SJCRH30 (cell line): ENCODE results near the gene PDCL3. TPM values are rescaled to one million over a fixed set of nuclear protein-coding genes. Genes with fewer than 3 reads are reported as not detected.

Experiments used
- DNase-seq, 2 experiments: peaks; one replicate each; pipeline ENCODE4 v3.0.0-alpha.2; 2015 to 2020
- H3K27ac ChIP-seq: fragments of 250-450 bp; sonication (Bioruptor Pico); 2 replicates; pipeline ENCODE4 v1.5.1; 2020; ENCODE audit warnings: mild to moderate bottlenecking, moderate library complexity
- H3K27me3 ChIP-seq: fragments of 250-450 bp; sonication (Bioruptor Pico); 2 replicates; pipeline ENCODE4 v1.5.1; 2020; ENCODE audit warnings: mild to moderate bottlenecking, moderate library complexity
- H3K36me3 ChIP-seq: fragments of 250-450 bp; sonication (Bioruptor Pico); 2 replicates; pipeline ENCODE4 v1.5.1; 2020; ENCODE audit warnings: mild to moderate bottlenecking, moderate library complexity
- H3K4me1 ChIP-seq: fragments of 250-450 bp; sonication (Bioruptor Pico); 2 replicates; pipeline ENCODE4 v1.5.1; 2020; ENCODE audit warnings: mild to moderate bottlenecking, moderate library complexity
- H3K4me3 ChIP-seq: fragments of 250-450 bp; sonication (Bioruptor Pico); 2 replicates; pipeline ENCODE4 v1.5.1; 2020; ENCODE audit warnings: mild to moderate bottlenecking, moderate library complexity
- H3K9me3 ChIP-seq: fragments of 250-450 bp; sonication (Bioruptor Pico); replicated peaks from 2 replicates; pipeline ENCODE4 v1.5.1; 2020; ENCODE audit warnings: mild to moderate bottlenecking, moderate library complexity
- total RNA-seq: library from RNA; depleted of rRNA; stranded (reverse); fragments of >200 nt; shearing (Covaris generic); gene quantifications from 2 replicates; pipeline ENCODE4 v1.2.3, GENCODE V29; 2014

Gene PDCL3
- total RNA-seq, 1 experiment from 2014 or later, result 22.4 TPM

GRCh38 chr2:100613719-100614118 lies 50.9 kb downstream of the PDCL3 start:
- Histone ChIP-seq H3K9me3 (no peaks in the 10 kb centered on the region), H3K4me1 (no peaks in the 10 kb centered on the region), H3K27ac (no peak overlapping the region), H3K27me3 (peaks cover 17% of the 10 kb centered on the region), H3K4me3 (no peak overlapping the region), H3K36me3 (no peaks in the 10 kb centered on the region)
- no peak for DNase-seq

- DNase-seq, result no peak
- Histone ChIP-seq H3K27me3 (peaks cover 17% of the 10 kb centered on the region), H3K27ac (no peak overlapping the region), H3K4me1 (no peaks in the 10 kb centered on the region), H3K36me3 (no peaks in the 10 kb centered on the region), H3K9me3 (no peaks in the 10 kb centered on the region), H3K4me3 (no peak overlapping the region)
Observed at GRCh38 chr2:100614455-100615000, 51.7 kb downstream of the PDCL3 start.

- Histone ChIP-seq H3K27ac (no peak overlapping the region), H3K4me1 (no peaks in the 10 kb centered on the region), H3K9me3 (no peaks in the 10 kb centered on the region), H3K36me3 (no peaks in the 10 kb centered on the region), H3K4me3 (no peak overlapping the region), H3K27me3 (peaks cover 15% of the 10 kb centered on the region)
- no peak for DNase-seq
Observed at GRCh38 chr2:100615471-100615870, 52.7 kb downstream of the PDCL3 start.

GRCh38 chr2:100615886-100616285 lies 53.1 kb downstream of the PDCL3 start:
- Histone ChIP-seq H3K36me3 (no peaks in the 10 kb centered on the region), H3K9me3 (no peaks in the 10 kb centered on the region), H3K4me1 (no peaks in the 10 kb centered on the region), H3K4me3 (no peak overlapping the region), H3K27me3 (peaks cover 15% of the 10 kb centered on the region), H3K27ac (no peak overlapping the region)
- DNase-seq, result no peak

GRCh38 chr2:100616841-100617390 lies 54.1 kb downstream of the PDCL3 start:
- Histone ChIP-seq H3K9me3 (no peaks in the 10 kb centered on the region), H3K27ac (no peak overlapping the region), H3K4me3 (no peak overlapping the region), H3K36me3 (no peaks in the 10 kb centered on the region), H3K27me3 (peaks cover 5% of the 10 kb centered on the region; the same call in 1 of the 2 replicates), H3K4me1 (no peaks in the 10 kb centered on the region)
- no peak for DNase-seq

GRCh38 chr2:100619951-100620350 lies 57.2 kb downstream of the PDCL3 start:
- Histone ChIP-seq H3K4me3 (no peak overlapping the region), H3K9me3 (no peaks in the 10 kb centered on the region), H3K4me1 (no peaks in the 10 kb centered on the region), H3K27ac (no peak overlapping the region), H3K36me3 (no peaks in the 10 kb centered on the region), H3K27me3 (no peaks in the 10 kb centered on the region)
- no peak for DNase-seq

GRCh38 chr2:100620481-100620880 lies 57.7 kb downstream of the PDCL3 start:
- no peaks in the 10 kb centered on the region for H3K27me3 ChIP-seq
- H3K4me1 ChIP-seq, result no peaks in the 10 kb centered on the region
- H3K36me3 ChIP-seq, result no peaks in the 10 kb centered on the region
- no peak for DNase-seq
- H3K9me3 ChIP-seq, result no peaks in the 10 kb centered on the region
- H3K4me3 ChIP-seq, result no peak overlapping the region
- no peak overlapping the region for H3K27ac ChIP-seq

- Histone ChIP-seq H3K9me3 (no peaks in the 10 kb centered on the region), H3K27ac (no peak overlapping the region), H3K4me3 (no peak overlapping the region), H3K4me1 (no peaks in the 10 kb centered on the region), H3K27me3 (peaks cover 4% of the 10 kb centered on the region; the same call in 1 of the 2 replicates), H3K36me3 (no peaks in the 10 kb centered on the region)
- DNase-seq, result peak in 1 of 2 experiments; percentile 13
Observed at GRCh38 chr2:100621371-100621951, 58.7 kb downstream of the PDCL3 start.

GRCh38 chr2:100623033-100623715 lies 60.4 kb downstream of the PDCL3 start:
- Histone ChIP-seq H3K27ac (no peak overlapping the region), H3K4me1 (no peaks in the 10 kb centered on the region), H3K9me3 (no peaks in the 10 kb centered on the region), H3K27me3 (peaks cover 4% of the 10 kb centered on the region; the same call in 1 of the 2 replicates), H3K4me3 (no peak overlapping the region), H3K36me3 (no peaks in the 10 kb centered on the region)
- no peak for DNase-seq

GRCh38 chr2:100623930-100624329 lies 61.1 kb downstream of the PDCL3 start:
- Histone ChIP-seq H3K27me3 (peaks cover 4% of the 10 kb centered on the region; the same call in 1 of the 2 replicates), H3K4me1 (no peaks in the 10 kb centered on the region), H3K4me3 (no peak overlapping the region), H3K27ac (no peak overlapping the region), H3K36me3 (no peaks in the 10 kb centered on the region), H3K9me3 (no peaks in the 10 kb centered on the region)
- no peak for DNase-seq

- no peak for DNase-seq
- H3K4me1 ChIP-seq, result no peaks in the 10 kb centered on the region
- H3K27ac ChIP-seq, result no peak overlapping the region
- H3K4me3 ChIP-seq, result no peak overlapping the region
- no peaks in the 10 kb centered on the region for H3K9me3 ChIP-seq
- no peaks in the 10 kb centered on the region for H3K36me3 ChIP-seq
- H3K27me3 ChIP-seq, result peaks cover 4% of the 10 kb centered on the region; the same call in 1 of the 2 replicates
Observed at GRCh38 chr2:100624536-100624935, 61.7 kb downstream of the PDCL3 start.

GRCh38 chr2:100625717-100626116 lies 62.9 kb downstream of the PDCL3 start:
- Histone ChIP-seq H3K27ac (no peak overlapping the region), H3K27me3 (peaks cover 4% of the 10 kb centered on the region; the same call in 1 of the 2 replicates), H3K4me3 (no peak overlapping the region), H3K9me3 (no peaks in the 10 kb centered on the region), H3K4me1 (no peaks in the 10 kb centered on the region), H3K36me3 (no peaks in the 10 kb centered on the region)
- no peak for DNase-seq
